GM19463 (cell line): ENCODE measurements around the gene PPARGC1A.

Experiments
- ATAC-seq: cut with Tn5 transposase; IDR thresholded peaks from one replicate; pipeline ENCODE4 v1.9.1; 2021; ENCODE audit warnings: mild to moderate bottlenecking, moderate library complexity; ENCODE audit not compliant: unreplicated experiment

Gene PPARGC1A

GRCh38 chr4:23889814-23890341 lies at the start of gene PPARGC1A:
Gene PPARGC1A, minus strand, starts transcription at chr4:23890047. Its CDS starts 90 bp downstream, at chr4:23889957.
- ATAC-seq = peak; percentile 63

GRCh38 chr4:23938796-23939195 lies 48.9 kb upstream of the PPARGC1A start:
- ATAC-seq = no peak

- ATAC-seq = no peak
Measured at GRCh38 chr4:23937173-23937572, 47.3 kb upstream of the PPARGC1A start.

GRCh38 chr4:23934915-23935314 lies 45.1 kb upstream of the PPARGC1A start:
- ATAC-seq = no peak

- no peak for ATAC-seq
Measured at GRCh38 chr4:23934223-23934622, 44.4 kb upstream of the PPARGC1A start.

- no peak for ATAC-seq
Measured at GRCh38 chr4:23932901-23933308, 43.1 kb upstream of the PPARGC1A start.

- no peak for ATAC-seq
Measured at GRCh38 chr4:23932186-23932585, 42.3 kb upstream of the PPARGC1A start.

GRCh38 chr4:23931489-23931830 lies 41.6 kb upstream of the PPARGC1A start:
- no peak for ATAC-seq

- no peak for ATAC-seq
Measured at GRCh38 chr4:23930750-23931488, 41.1 kb upstream of the PPARGC1A start.

- no peak for ATAC-seq
Measured at GRCh38 chr4:23929248-23929647, 39.4 kb upstream of the PPARGC1A start.

- ATAC-seq = no peak
Measured at GRCh38 chr4:23924556-23924955, 34.7 kb upstream of the PPARGC1A start.

GRCh38 chr4:23923840-23924239 lies 34.0 kb upstream of the PPARGC1A start:
- no peak for ATAC-seq

GRCh38 chr4:23923141-23923540 lies 33.3 kb upstream of the PPARGC1A start:
- no peak for ATAC-seq

GRCh38 chr4:23922541-23923111 lies 32.8 kb upstream of the PPARGC1A start:
- ATAC-seq = no peak

- no peak for ATAC-seq
Measured at GRCh38 chr4:23922013-23922412, 32.2 kb upstream of the PPARGC1A start.

- no peak for ATAC-seq
Measured at GRCh38 chr4:23921447-23921845, 31.6 kb upstream of the PPARGC1A start.

GRCh38 chr4:23920716-23921446 lies 31.0 kb upstream of the PPARGC1A start:
- ATAC-seq = no peak

- no peak for ATAC-seq
Measured at GRCh38 chr4:23920296-23920695, 30.4 kb upstream of the PPARGC1A start.

- ATAC-seq = no peak
Measured at GRCh38 chr4:23916282-23916681, 26.4 kb upstream of the PPARGC1A start.

GRCh38 chr4:23915459-23916132 lies 25.7 kb upstream of the PPARGC1A start:
- ATAC-seq = no peak
